ENCODE results near the gene GPR78.

DNA sequence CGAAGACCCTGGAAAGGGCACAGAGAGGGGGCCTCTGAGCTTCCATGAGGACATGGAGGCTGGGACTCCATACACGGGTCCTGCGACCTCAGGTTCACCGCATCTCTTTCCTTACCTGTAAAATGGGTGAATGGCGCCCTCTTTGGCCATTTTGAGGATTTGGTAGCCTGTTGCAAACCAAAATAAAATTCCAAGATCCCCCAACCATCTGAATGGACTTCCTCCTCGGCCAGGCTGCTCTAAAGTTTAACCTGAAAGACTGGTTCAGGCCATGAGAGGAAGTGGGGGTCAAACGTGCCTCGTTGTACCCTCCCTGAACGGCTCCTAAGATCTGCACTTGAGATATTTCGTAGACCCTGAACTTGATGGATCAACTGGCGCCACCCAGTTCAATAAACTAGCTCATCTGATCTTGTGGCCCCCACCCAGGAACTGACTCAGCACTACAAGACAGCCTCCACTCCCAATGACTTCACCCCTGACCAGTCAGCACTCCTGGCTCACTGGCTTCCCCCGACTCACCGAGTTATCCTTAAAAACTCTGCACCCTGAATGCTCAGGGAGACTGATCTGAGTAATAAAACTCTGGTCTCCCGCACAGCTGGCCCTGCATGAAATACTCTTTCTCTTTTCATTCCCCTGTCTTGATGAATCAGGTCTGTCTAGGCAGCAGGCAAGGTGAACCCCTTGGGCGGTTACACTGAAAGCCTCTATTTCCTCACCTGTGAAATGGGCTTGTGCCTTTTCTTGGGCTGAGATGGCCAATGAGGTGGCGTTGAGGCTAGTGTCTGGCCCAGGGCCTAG is 32.9 kb upstream of the GPR78 start:
- TF ChIP-seq SNAI2 (CRISPR knock-in tag; IDR thresholded peaks at IDR 0.05) (no peak), BACH2 (CRISPR knock-in tag; IDR thresholded peaks at IDR 0.05; ENCODE audit: borderline replicate concordance) (no peak)
